Neural cell (in vitro differentiated cells): ENCODE results near the gene VSTM4. TPM values are rescaled to one million over a fixed set of nuclear protein-coding genes. Genes with fewer than 3 reads are reported as not detected.

Experiments used
- H2AFZ ChIP-seq: fragments of 200-600, 300-800 bp; sonication (generic), shearing (Covaris generic); 2 replicates; pipeline ENCODE4 v1.6.0; 2014; ENCODE audit warnings: low read depth, mild to moderate bottlenecking, antibody characterized with exemption, low read length, moderate library complexity
- H3F3A ChIP-seq: fragments of 200-600 bp; shearing (Covaris generic); 2 replicates; pipeline ENCODE4 v1.6.1; 2016; ENCODE audit warnings: mild to moderate bottlenecking, moderate library complexity, mixed read lengths, antibody characterized with exemption, low read length; ENCODE audit not compliant: insufficient read depth, poor library complexity, severe bottlenecking
- H3K27ac ChIP-seq: fragments of 200-600, 300-800 bp; sonication (generic), shearing (Covaris generic); 2 replicates; pipeline ENCODE4 v1.5.1; 2014; ENCODE audit warnings: mild to moderate bottlenecking, low read length, moderate library complexity
- H3K27me3 ChIP-seq: fragments of 300-800, 200-600 bp; sonication (generic), shearing (Covaris generic); 2 replicates; pipeline ENCODE4 v1.6.0; 2014; ENCODE audit warnings: mild to moderate bottlenecking, low read depth, low read length, moderate library complexity; ENCODE audit not compliant: insufficient read depth
- H3K36me3 ChIP-seq: fragments of 300-800, 200-600 bp; sonication (generic), shearing (Covaris generic); 2 replicates; pipeline ENCODE4 v1.5.1; 2014; ENCODE audit warnings: mild to moderate bottlenecking, antibody characterized with exemption, low read length, moderate library complexity; ENCODE audit not compliant: insufficient read depth
- H3K4me2 ChIP-seq: fragments of 300-800, 200-600 bp; sonication (generic), shearing (Covaris generic); 2 replicates; pipeline ENCODE4 v1.6.0; 2014; ENCODE audit warnings: mild to moderate bottlenecking, low read length
- H3K4me3 ChIP-seq: fragments of 300-800, 200-600 bp; sonication (generic), shearing (Covaris generic); 2 replicates; pipeline ENCODE4 v1.5.1; 2014; ENCODE audit warnings: mild to moderate bottlenecking, low read length, moderate library complexity
- H3K79me2 ChIP-seq: fragments of 200-600 bp; shearing (Covaris generic); replicated peaks from 2 replicates; pipeline ENCODE4 v1.6.0; 2014; ENCODE audit warnings: mild to moderate bottlenecking, low read length, moderate library complexity; ENCODE audit not compliant: insufficient read depth
- H3K9ac ChIP-seq: fragments of 300-800, 200-600 bp; sonication (generic), shearing (Covaris generic); 2 replicates; pipeline ENCODE4 v1.6.1; 2016; ENCODE audit warnings: mild to moderate bottlenecking, low read length, mixed read lengths
- H3K9me2 ChIP-seq: fragments of 200-600 bp; shearing (Covaris generic); 2 replicates; pipeline ENCODE4 v1.6.1; 2016; ENCODE audit warnings: mild to moderate bottlenecking, low read length, mixed read lengths; ENCODE audit not compliant: insufficient read depth
- H3K9me3 ChIP-seq: fragments of 200-600, 300-800 bp; sonication (generic), shearing (Covaris generic); 2 replicates; pipeline ENCODE4 v1.6.1; 2016; ENCODE audit warnings: mild to moderate bottlenecking, mixed run types, low read length, moderate library complexity, mixed read lengths
- H4K20me1 ChIP-seq: fragments of 200-600 bp; shearing (Covaris generic); 2 replicates; pipeline ENCODE4 v1.6.1; 2016; ENCODE audit warnings: mild to moderate bottlenecking, mixed run types; ENCODE audit not compliant: insufficient read depth
- EP300 ChIP-seq: fragments of 450-650 bp; conservative IDR thresholded peaks from 2 replicates; pipeline ENCODE4 v1.6.1; 2014; ENCODE audit warnings: antibody characterized with exemption, mild to moderate bottlenecking, moderate library complexity; ENCODE audit not compliant: poor library complexity, severe bottlenecking
- EZH2 ChIP-seq: fragments of 200-600, 300-800 bp; shearing (Covaris generic), sonication (generic); IDR thresholded peaks from 2 replicates; pipeline ENCODE4 v1.6.1; 2014; ENCODE audit warnings: antibody characterized with exemption, low read length, borderline replicate concordance, mild to moderate bottlenecking; ENCODE audit not compliant: insufficient read depth, poor library complexity, severe bottlenecking
- MXI1 ChIP-seq: fragments of 450-650 bp; conservative IDR thresholded peaks from 2 replicates; pipeline ENCODE4 v1.6.1; 2014; ENCODE audit warnings: antibody characterized with exemption, mild to moderate bottlenecking; ENCODE audit not compliant: poor library complexity, severe bottlenecking
- POLR2AphosphoS5 ChIP-seq: IDR thresholded peaks from 2 replicates; pipeline ENCODE4 v1.6.1; 2012
- RAD21 ChIP-seq: fragments of 450-650 bp; conservative IDR thresholded peaks from 2 replicates; pipeline ENCODE4 v1.6.1; 2014; ENCODE audit warnings: antibody characterized with exemption, mild to moderate bottlenecking, moderate library complexity
- SMC3 ChIP-seq: fragments of 450-650 bp; conservative IDR thresholded peaks from 2 replicates; pipeline ENCODE4 v1.6.1; 2014; ENCODE audit warnings: antibody characterized with exemption, mild to moderate bottlenecking, moderate library complexity; ENCODE audit not compliant: poor library complexity
- TAF1 ChIP-seq: IDR thresholded peaks from 2 replicates; pipeline ENCODE4 v1.6.1; 2012; ENCODE audit warnings: low read depth
- polyA plus RNA-seq: library from polyadenylated mRNA; depleted of rRNA; stranded (reverse); fragments of >200 nt; gene quantifications from 2 replicates; pipeline ENCODE4 v1.2.3, GENCODE V29; 2014
- TF ChIP-seq, protein P1 (sequence below): IDR thresholded peaks from 2 replicates; pipeline ENCODE4 v1.6.1; 2012; ENCODE audit warnings: borderline replicate concordance
- TF ChIP-seq, protein P2 (sequence below): fragments of 450-650 bp; IDR thresholded peaks from 2 replicates; pipeline ENCODE4 v1.5.1; 2014; ENCODE audit warnings: antibody characterized with exemption, mild to moderate bottlenecking, moderate library complexity; ENCODE audit not compliant: poor library complexity, severe bottlenecking

The VSTM4 gene
- polyA plus RNA-seq, 1 donor from 2014 or later, result 0.52 TPM

DNA sequence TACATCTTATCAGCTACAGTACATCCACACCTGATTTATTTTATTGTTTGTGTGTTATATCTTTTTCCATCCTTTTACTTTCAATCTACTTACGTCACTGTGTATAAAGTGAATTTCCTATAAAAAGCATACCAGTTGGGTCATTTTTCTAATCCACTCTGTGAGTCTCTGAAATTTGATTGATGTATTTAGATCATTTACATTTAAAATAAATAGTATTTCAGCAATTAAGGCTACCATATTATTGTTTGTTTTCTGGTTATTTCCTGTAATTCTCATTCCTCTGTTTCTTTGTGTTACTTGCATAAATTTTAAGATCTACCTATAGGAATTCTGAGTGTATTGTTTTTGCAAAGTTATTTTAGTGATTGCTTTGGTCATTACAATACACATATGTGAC lies 53.7 kb downstream of the VSTM4 start:
- TF ChIP-seq, protein P1, sequence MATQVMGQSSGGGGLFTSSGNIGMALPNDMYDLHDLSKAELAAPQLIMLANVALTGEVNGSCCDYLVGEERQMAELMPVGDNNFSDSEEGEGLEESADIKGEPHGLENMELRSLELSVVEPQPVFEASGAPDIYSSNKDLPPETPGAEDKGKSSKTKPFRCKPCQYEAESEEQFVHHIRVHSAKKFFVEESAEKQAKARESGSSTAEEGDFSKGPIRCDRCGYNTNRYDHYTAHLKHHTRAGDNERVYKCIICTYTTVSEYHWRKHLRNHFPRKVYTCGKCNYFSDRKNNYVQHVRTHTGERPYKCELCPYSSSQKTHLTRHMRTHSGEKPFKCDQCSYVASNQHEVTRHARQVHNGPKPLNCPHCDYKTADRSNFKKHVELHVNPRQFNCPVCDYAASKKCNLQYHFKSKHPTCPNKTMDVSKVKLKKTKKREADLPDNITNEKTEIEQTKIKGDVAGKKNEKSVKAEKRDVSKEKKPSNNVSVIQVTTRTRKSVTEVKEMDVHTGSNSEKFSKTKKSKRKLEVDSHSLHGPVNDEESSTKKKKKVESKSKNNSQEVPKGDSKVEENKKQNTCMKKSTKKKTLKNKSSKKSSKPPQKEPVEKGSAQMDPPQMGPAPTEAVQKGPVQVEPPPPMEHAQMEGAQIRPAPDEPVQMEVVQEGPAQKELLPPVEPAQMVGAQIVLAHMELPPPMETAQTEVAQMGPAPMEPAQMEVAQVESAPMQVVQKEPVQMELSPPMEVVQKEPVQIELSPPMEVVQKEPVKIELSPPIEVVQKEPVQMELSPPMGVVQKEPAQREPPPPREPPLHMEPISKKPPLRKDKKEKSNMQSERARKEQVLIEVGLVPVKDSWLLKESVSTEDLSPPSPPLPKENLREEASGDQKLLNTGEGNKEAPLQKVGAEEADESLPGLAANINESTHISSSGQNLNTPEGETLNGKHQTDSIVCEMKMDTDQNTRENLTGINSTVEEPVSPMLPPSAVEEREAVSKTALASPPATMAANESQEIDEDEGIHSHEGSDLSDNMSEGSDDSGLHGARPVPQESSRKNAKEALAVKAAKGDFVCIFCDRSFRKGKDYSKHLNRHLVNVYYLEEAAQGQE, result no peak
- no peak for TF ChIP-seq EZH2
- no peak for TF ChIP-seq SMC3
- TF ChIP-seq EP300, result no peak
- no peak for TF ChIP-seq POLR2AphosphoS5
- TF ChIP-seq, protein P2, sequence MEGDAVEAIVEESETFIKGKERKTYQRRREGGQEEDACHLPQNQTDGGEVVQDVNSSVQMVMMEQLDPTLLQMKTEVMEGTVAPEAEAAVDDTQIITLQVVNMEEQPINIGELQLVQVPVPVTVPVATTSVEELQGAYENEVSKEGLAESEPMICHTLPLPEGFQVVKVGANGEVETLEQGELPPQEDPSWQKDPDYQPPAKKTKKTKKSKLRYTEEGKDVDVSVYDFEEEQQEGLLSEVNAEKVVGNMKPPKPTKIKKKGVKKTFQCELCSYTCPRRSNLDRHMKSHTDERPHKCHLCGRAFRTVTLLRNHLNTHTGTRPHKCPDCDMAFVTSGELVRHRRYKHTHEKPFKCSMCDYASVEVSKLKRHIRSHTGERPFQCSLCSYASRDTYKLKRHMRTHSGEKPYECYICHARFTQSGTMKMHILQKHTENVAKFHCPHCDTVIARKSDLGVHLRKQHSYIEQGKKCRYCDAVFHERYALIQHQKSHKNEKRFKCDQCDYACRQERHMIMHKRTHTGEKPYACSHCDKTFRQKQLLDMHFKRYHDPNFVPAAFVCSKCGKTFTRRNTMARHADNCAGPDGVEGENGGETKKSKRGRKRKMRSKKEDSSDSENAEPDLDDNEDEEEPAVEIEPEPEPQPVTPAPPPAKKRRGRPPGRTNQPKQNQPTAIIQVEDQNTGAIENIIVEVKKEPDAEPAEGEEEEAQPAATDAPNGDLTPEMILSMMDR, result no peak
- no peak for TF ChIP-seq TAF1
- no peak for TF ChIP-seq RAD21
- TF ChIP-seq MXI1, result no peak
- no peaks in the 10 kb centered on the region for H3K9me2 ChIP-seq
- no peak overlapping the region for H3K27ac ChIP-seq
- no peaks in the 10 kb centered on the region for H3K36me3 ChIP-seq
- H4K20me1 ChIP-seq, result no peaks in the 10 kb centered on the region
- no peaks in the 10 kb centered on the region for H3K27me3 ChIP-seq
- H3F3A ChIP-seq, result no peaks in the 10 kb centered on the region
- H3K79me2 ChIP-seq, result no peaks in the 10 kb centered on the region
- H3K4me2 ChIP-seq, result no peak overlapping the region
- no peaks in the 10 kb centered on the region for H3K9me3 ChIP-seq
- no peak overlapping the region for H3K4me3 ChIP-seq
- no peak overlapping the region for H3K9ac ChIP-seq
- no peak overlapping the region for H2AFZ ChIP-seq

DNA sequence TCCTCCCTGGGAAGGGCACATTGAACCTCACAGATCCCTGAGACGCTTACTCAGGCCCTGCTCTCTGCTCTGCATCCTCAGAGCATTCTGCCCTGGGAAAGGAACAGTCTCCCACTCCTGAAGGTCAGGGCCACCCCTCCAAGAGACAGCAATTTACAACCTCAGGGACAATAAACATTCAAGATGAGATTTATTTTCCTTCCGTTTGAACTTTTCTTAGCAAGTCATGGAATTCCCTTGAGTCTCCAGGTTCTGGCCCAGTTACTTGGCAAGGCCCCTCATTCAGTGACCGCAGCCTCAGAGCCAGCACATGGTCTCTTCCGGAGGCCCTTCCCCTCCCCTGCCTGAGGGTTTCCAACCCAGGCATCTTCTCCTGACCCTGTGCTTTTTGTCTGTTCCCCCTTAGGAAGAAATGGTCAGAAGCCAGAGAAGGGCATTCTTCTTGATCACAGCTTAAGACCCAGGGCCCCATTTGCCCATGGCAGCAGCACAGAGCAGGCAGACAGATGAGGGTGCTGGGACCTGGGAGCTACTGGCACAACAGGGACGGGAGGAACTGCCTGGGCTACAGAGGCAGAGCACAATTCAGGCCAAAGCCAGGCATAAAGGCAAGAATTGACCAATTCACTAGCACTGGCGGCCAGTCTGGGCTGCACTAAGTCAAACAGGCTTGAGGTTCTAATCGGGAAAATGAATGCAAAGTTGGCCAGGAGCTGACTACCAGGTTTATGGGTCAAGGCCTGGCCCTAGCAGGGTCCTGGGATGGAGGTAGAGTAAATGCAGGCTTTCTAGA lies 56.7 kb downstream of the VSTM4 start:
- H2AFZ ChIP-seq, result no peak overlapping the region

More for the DNA sequence above, 56.7 kb downstream of the VSTM4 start:
- Histone ChIP-seq H3K9ac (no peak overlapping the region), H3F3A (no peaks in the 10 kb centered on the region), H3K27ac (no peak overlapping the region), H3K36me3 (no peaks in the 10 kb centered on the region), H3K4me3 (no peak overlapping the region), H3K9me2 (no peaks in the 10 kb centered on the region), H3K4me2 (no peak overlapping the region), H4K20me1 (no peaks in the 10 kb centered on the region), H3K79me2 (no peaks in the 10 kb centered on the region), H3K9me3 (no peaks in the 10 kb centered on the region), H3K27me3 (no peaks in the 10 kb centered on the region)
- TF ChIP-seq RAD21 (no peak), EP300 (no peak), POLR2AphosphoS5 (no peak), SMC3 (no peak), EZH2 (no peak), TAF1 (no peak), MXI1 (no peak)
- TF ChIP-seq, protein P1, result no peak
- TF ChIP-seq, protein P2, result no peak
